OCI-M2 (cell line): ENCODE measurements around the gene PDPN.

Experiments used
- DNase-seq: peaks from one replicate; lab custom pipeline; 2025; ENCODE audit not compliant: unreplicated experiment; lab: John Stamatoyannopoulos, UW

The PDPN gene

DNA sequence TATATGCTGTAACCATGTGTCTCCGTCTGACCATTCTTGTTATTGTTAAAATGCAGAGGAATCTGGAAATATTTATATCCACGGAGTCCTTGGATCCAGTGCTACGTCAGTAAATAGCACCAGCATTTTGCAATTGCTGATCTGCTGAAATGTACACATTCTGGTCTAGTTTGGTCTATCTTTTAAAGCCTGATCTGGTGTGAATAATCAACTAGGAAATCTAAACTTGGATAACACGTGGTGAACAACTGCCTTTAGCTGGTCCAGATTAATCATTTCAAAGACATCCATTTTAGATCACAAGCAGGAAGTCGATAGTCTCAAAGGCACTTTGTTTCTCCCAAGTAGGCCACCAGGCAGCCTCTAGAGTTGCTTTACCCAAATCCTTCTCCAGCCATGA, 32.6 kb downstream of the PDPN start:
- no peak for DNase-seq

DNA sequence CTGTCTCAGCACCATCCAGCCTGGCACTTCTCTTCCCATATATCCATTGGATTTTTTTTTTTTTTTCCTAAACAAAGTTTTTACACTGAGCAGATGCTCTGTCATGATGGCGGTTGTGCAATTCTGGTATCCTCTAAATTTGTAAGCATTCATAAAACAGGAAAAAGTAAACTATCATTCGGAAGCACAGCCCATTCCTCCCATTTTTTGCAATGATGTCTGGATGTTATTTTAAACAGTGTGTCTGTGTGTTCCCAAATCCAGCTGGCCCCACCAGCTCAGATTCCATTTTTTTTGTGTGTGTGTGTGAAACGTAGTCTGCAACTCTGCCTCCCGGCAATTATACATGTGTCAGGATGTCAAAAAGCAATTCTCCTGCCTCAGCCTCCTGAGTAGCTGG, 33.5 kb downstream of the PDPN start:
- no peak for DNase-seq

DNA sequence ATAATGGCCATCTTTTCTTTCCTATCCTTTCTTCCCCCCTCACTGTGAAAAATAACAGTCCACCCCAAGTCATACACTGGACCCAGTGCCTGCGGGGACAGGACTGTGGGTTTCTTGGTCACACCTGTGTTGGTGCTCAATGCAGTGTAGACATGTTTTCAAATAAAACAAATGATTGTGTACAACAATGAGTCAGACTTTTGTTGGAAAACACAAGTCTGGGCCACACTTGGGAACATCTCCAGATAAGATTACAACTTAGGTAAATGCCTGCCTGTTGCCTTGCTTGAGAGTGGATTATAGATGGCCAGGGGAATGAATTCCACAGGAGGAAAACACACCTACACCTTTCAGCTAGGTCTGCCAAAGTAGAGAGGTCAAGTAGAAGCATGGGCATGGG, 34.1 kb downstream of the PDPN start:
- no peak for DNase-seq

DNA sequence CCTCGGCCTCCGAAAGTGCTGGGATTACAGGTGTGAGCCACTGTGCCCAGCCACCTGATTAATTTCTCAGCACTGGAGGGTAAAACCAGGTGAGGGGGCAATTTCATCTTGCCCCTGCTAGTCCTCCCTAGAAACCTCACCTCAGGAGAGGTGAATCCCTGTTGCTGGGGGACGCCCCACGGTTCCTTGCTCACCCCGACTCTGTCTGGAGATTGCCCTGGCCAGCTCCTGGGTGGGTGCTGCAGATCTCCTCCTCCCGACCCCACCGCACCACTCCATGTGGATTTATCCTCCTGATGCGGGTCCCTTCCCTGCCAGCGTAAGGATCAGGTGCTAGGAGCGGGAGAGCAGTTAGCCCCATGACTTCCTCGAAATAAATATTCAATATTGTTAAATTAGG, 34.9 kb downstream of the PDPN start:
- DNase-seq = no peak

DNA sequence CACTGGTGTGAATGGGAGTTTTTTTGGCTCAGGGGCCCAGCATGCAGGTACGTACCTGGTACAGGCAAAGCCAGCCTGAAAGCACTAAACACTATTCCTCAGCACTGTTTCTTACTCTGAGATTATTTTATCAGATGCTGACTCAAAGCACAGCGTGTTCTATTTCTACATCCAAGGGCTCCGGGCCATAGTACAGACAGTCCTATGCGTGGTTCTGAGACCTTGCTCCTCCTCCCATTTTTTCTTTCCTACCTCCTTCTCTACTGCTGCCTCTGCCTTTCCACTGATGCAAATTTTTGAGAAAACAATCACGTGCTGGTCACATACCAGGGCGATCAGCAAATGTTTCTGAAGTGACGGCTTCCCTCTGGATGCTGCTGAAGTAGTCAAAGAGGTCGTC, 36.3 kb downstream of the PDPN start:
- no peak for DNase-seq

DNA sequence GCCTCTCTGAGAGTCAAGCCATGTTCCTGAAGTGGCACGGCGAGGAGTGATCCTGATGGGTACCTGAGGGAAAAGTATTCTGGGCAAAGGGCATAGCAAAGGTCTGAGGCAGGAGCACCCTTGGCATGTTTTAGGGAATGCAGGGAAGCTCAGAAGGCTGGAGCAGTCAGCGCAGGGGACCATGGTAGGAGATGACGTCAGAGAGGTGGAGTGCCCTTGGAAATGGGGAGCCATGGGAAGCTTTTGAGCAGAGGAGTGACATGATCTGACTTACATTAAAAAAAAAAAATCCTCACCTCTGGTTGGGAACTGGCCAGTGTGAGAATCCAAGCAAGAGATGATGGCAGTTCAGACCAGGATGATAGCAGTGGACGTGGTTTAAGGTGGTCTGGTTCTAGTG, 37.2 kb downstream of the PDPN start:
- DNase-seq = no peak

DNA sequence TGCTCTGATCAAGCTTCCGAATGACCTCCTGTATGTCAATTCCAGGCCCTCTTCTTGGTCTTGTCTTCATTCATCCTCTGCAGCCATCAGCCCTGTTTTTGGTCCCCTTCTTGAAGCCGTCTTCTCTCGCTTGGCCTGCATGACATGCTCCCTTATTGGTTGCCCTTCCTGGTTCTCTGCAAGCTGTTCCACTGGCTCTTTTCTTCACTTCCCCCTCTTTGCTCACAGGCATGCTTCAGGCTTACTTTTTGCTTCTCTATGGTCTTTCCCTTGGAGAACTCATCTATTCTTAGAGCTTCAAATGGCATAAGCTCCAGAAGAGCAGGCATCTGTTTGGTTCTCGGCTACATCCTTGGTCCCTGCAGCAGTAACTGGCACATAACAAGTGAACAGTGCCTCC, 38.8 kb downstream of the PDPN start:
- DNase-seq = no peak

DNA sequence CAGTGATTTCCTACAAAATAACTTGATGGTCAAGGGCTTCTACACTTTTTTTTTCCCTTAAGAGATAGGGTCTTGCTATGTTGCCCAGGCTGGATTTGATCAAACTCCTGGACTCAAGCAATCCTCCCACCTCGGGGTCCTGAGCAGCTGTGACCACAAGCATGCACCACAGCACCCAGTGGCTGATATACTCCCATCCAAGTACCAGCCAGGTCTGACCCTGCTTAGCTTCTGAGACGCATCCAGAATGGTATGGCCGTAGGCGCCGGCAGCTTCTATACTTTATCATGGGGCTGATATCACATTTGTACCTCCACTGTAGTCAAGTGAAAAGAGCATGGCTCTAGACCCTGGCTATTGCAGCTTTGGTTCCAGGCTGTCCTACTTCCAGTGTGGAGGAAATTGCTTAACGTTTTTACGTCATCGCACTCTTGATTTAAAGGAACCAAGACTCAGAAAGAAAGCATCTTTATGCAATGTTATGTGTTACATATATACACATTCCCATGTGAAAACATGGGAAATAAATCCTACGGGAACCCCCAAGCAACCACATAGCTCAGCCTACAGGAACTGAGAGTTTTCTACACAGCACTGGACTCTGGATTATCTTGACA, 39.5 kb downstream of the PDPN start:
- DNase-seq = no peak

DNA sequence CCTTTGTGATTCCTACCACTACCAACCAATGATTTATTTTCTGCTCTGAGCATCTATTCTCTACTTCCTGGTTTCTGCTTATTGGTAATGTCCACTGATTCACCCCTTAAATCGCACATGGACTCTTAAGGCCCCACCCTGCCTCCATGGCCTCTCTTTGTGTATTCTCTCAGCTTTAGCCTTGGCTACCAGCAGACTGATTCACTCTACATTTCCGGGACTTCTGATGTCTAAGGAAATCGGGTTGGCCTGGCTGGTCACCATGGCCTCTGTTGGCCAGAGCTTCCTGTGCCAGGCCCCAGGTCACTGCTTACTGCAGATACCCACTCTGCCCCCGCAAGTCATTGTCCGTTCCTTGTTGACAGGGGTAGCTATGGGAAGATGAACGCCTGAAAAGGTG, 40.9 kb downstream of the PDPN start:
- no peak for DNase-seq

DNA sequence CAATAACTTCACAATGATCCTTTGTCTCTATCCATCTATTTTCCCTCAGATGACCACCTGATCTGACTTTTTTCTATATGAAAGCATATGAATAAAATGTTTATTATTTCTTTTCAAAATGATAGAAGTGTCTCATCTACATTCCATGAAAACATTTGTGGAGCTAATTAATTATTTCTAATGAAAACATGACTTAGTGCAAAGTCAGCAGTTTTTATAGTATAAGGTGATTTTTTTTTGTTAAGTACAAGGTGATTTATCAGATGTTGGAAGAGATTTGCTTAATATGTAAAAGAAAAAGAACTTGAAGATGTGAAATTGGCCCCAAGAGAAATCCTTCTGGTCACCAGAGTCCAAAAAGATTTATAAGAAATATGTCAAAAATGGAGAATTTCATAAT, 43.5 kb downstream of the PDPN start:
- no peak for DNase-seq

DNA sequence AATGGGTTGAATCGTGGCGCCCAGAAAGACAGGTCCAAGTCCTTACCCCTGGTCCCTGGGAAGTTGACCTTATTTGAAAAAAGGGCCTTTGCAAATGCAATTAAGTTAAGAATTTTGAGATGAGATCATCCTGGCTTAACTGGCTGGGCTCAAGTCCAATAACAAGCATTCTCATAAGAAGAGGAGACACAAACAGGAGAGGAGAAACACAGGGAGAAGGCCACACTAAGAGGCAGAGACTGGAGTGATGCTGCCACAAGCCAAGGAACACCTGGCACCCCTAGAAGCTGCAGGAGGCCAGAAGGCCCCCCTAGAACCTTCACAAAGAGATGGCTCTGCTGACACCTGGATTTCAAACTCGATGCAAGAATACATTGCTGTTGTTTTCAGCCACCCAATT, 44.6 kb downstream of the PDPN start:
- DNase-seq = no peak

DNA sequence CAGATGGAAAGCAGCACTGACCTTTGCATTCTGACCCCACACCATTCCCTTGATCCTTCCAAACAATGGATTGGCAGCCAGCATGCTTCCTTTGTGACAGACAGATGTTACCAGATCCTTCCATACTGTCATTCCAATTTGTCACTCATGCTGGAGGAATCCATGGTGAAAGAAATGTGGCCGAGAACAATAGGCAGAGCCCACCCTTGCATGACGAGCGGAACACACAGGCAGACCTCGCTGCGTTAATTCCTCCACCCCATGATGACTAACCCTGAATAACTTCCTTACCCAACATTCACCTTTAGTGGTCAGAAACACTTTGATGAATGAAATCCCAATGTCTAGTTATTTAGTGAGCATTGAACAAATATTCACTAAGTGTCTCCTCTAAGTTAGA, 45.1 kb downstream of the PDPN start:
- DNase-seq = no peak

DNA sequence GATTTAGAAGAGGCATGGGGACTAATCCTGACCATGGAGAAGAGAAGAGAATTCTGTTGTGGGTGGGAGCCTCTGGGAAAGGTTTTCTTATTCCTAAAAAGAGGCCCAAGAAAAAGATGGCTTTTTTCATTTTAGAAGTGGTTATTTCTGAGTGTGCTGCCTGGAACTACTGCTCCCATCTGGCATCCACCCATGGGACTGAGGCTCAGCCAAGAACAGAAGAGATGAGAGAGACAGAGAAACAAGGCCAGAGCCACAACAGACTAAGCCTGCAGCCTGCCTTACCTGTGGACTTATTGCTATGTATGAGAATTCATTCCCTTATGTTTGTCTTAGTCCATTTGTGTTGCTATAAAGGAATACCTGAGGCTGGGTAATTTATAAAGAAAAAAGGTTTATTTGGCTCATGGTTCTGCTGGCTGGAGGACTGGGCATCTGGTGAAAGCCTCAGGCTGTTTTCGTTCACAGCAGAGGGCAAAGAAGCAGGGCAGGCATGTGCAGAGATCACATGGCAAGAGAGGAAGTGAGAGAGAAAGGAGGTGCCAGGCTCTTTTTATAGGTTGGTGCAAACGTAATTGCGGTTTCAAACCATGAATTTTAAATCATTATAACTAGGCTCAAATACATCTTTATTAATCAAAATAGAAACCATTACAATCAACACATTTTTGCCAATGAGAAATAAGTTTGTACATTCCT, 58.8 kb downstream of the PDPN start:
- DNase-seq = no peak

DNA sequence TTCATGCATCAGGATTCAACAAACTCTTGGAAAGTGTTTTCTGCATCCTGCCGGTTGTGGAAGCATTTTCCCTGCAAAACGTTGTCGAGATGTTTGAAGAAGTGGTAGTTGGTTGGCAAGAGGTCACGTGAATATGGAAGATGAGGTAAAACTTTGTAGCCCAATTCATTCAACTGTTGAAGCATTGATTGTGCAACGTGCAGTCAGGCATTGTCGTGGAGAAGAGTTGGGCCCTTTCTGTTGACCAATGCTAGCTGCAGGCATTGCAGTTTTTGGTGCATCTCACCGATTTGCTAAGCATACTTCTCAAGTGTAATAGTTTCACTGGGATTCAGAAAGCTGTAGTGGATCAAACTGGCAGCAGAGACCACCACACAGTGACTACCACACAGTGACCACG, 59.4 kb downstream of the PDPN start:
- DNase-seq = no peak

DNA sequence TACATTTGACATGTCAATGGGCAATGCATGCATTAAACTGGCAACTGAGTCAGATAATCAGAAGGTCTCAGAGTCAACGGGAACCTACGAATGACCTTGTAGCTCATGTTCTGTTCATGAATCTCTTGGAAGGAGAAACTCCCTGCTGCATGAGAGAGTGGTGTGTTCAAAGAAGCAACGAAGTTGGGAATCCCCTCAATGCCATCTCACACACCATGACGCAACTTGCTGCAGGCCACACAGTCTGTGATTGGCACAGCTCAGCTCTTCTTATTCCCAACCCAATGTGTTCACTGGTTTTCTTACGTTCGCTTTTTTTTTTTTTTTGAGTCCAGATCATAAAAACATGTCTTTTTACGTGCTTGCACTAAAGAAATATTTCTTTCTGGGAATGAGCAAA, 62.9 kb downstream of the PDPN start:
- DNase-seq = no peak

DNA sequence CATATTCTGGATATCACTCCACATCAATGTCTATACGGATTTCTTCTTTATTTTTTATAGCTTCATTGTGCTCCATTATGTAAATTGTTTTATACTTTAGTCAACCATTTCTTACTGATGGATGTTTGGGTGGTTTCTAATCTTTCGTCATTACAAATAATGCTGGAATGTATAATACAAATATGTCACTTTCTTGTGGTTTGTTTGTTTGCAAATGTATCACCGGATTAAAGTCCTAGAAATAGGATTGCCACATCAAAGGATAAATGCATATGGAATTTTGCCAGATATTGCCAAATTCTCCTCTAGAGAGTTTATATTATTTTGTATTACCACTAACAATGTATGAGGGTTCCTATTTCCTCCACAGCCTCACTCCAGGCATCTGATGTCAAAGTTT, 67.6 kb downstream of the PDPN start:
- no peak for DNase-seq

DNA sequence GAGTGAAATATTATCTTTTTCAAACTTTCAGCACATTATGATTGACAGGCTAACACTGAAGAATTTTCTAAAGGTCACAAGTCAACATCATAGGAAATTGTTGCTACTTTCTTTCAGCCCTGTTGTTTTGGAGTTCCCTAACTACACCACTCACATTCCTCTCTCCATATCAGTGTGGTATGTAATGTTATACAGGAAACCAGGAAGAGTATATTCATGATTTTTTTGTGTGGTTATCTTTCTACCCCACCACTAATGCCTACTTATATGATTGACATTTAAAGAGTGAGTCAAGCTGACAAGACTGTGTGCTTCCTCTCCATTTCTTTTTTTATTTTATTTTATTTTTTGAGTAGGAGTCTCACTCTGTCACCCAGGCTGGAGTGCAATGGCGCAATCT, 68.6 kb downstream of the PDPN start:
- DNase-seq = no peak

DNA sequence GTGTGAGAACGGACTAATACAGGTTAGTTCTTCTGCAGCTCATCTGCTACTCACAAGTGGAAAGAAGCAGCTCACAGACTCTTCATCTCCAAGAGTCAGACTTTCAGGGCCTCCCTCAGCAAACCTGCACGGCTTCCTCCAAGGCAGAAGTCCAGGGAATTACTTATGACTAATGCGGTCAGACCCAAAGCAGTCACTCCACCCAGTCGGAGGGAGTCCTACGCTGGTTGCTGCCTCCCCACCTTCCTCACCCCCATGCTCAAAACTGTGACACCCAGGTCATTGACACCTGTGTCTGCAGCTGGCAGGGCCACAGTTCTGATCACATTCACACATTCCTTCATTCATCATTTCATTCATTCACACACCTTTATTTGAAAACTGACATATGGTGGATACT, 77.9 kb downstream of the PDPN start:
- no peak for DNase-seq

DNA sequence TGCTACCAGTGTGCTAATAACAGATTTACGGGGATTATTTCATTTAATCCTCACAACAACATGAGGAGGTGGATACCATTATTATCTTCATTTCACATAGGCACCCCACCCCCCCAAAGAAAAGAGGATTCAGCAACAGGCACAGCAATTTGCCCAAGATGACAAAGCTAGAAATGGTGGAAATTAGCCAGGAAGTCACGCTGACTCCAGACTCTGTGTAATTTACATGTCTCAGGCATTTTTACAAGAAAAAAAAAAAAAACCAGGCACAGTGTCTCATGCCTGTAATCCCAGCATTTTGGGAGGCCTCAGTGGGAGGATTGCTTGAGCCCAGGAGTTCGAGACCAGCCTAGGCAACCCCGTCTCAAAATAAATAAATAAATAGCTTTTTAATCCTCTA, 78.9 kb downstream of the PDPN start:
- no peak for DNase-seq

DNA sequence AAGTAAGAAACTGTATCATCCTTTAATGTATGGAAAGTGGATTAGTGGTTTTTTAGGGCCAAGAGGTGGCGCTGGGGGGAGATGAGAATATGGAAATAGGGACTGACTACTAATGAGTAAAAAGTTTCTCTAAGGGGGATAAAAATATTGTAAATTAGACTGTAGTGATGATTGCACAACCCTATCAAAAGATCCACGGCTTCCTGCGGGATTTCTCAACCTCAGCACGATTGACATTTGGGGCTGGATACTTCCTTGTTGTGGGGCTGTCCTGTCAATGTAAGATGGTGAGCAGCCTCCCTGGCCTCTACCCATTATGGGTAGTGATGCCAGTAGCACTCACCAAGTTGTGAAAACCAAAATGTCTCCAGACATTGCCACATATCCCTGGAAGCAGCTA, 80.3 kb downstream of the PDPN start:
- no peak for DNase-seq

DNA sequence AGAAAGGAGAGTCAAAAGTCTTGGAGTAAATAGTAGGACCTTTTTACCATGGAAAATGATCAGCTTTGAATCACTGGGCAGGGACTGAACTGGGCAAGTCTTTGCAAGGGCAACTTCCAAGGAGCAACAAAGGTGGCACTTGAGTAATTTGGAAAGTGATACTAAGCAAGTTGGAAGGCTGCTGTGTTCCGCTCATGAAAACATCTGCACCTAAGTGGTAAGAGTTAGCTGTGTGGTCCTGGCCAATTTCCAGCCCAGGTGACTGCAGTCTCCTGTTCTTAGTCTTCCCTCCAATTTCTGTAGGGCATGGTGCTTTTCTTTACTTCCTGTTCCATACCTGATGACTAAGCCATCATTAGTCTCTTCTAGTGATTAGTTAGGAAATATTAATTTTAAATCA, 80.8 kb downstream of the PDPN start:
- DNase-seq = no peak

DNA sequence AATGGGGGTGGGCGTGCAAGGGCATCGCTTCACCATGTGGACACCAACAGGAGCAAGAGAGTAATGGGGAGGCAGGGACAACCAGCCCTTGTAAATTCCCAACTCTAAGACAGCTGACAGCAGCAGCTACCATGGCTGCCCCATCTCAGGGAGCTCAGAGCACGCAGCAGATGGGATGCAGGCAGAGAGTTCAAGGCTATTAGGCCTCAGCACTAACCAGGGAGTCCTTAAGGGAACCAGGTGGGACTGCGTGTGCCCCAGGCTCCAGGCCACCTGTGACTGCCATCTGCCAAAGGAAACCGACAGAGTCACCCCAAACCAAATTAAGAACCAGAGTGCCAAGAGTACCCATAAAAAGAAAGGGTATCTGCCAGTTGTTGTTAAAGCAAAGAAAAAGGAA, 82.7 kb downstream of the PDPN start:
- DNase-seq = no peak
